Renal cortex interstitium (tissue), 11 donors: ENCODE measurements around the gene WTAP. TPM values are rescaled to one million over a fixed set of nuclear protein-coding genes. Genes with fewer than 3 reads are reported as not detected.
A peak's percentile ranks its signal among the peaks of the same experiment; 100 is the strongest.
"Not testable (repeated sequence)": the region's sequence is repeated elsewhere in the genome, so short reads cannot be mapped to it uniquely, and the experiment has no call there.

Source experiments
- DNase-seq, 11 donors: peaks; one replicate each; pipeline ENCODE4 v3.0.0-alpha.2; 2013; ENCODE audit warnings: low read depth in 9 of 11, low spot score in 4 of 11; ENCODE audit errors: extremely low read depth in 1 of 11
- polyA plus RNA-seq, 3 donors: library from polyadenylated mRNA; unstranded; fragments of 120-200 nt; gene quantifications; one replicate each; pipeline ENCODE4 v1.2.1, GENCODE V29; 2013; ENCODE audit not compliant: insufficient read length in 3 of 3

WTAP gene
- polyA plus RNA-seq, 3 donors, result 123 to 146 (median 125) TPM

- DNase-seq, result peak in 2 of 11 donors; percentile 9 to 35
Measured at GRCh38 chr6:159720708-159721107, 6.6 kb upstream of the WTAP start.

GRCh38 chr6:159721981-159722380, 5.3 kb upstream of the WTAP start:
- DNase-seq, result not testable (repeated sequence)

GRCh38 chr6:159722655-159723054, 4.7 kb upstream of the WTAP start:
- DNase-seq, result no peak

- no peak for DNase-seq
Measured at GRCh38 chr6:159723259-159723658, 4.0 kb upstream of the WTAP start.

GRCh38 chr6:159724778-159725177, 2.5 kb upstream of the WTAP start:
- DNase-seq, result no peak

GRCh38 chr6:159725208-159725607, 2.1 kb upstream of the WTAP start:
- not testable (repeated sequence) for DNase-seq

DNA sequence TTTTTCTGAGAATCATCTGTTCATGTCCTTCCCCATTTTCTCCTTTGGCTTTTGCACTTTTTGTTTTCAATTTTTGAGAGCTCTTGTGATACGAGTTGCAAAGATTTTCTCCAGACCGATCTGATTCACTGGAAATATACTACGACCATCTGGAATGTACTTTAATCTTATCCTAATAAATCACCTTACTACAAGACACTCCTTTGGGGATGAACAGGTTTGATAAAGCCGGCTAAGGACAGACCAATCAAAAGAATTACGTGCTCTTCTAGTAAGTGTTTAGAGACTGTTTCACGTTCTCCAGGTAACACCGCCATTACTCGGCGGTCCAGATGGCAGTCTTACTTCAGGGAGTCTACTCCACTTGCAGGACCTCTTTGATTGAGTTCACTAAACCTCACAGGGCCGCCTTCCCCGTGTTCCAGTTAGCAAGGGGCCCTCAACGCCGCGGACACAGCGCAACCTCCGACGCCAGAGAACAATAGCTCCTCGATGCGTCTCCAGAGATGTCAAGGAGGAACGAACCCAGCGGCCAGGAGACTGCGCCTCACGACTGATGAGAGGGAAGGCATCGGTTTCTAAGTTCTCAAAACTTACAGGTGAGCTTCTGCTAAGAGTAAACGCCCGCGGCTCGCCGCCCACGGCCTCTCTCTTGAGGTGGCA, 920 bp upstream of the WTAP start:
- peak in 1 of 11 donors; percentile 41 for DNase-seq

DNA sequence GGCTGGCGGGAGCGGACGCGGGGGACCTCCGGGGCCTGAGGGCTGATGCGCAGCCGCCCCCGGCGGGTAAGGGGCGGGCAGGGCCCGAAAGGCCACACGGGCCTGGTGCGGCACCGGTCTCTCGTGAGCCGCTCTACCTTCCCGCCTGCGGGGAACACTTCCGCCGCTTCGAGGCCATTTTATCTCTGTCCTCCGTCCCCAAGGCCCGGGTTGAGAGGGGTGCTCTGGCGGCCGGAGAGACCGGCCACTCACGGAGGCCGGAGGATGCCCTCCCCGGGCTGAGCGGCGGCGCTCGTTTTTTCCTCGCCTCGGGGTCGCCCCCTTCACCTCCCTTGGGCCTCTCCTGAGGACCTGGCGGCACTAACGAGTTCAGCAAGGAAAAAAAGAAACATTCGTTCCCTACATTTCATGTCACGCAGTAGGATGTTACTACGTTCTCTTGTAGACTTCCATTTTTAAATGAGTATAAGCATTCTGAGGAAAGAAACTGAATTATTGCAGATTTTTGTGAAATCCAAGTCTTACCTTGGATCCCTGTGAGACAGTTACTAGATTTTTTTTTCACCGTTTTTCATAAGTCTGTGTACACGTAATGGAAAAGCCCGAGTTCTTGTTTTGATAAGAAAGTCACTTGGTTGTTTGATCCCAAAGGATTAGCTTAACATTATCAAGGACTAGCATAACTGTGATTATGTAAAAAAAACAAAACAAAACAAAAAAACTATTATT, 575 bp downstream of the WTAP start:
- DNase-seq, result peak in 9 of 11 donors; percentile 27 to 49 (median 42)

GRCh38 chr6:159728531-159728964, 1.2 kb downstream of the WTAP start:
- peak in 1 of 11 donors; percentile 13 for DNase-seq

GRCh38 chr6:159729598-159730331, 2.5 kb downstream of the WTAP start:
- DNase-seq, result no peak

- no peak for DNase-seq
Measured at GRCh38 chr6:159730332-159730676, 3.0 kb downstream of the WTAP start.

DNA sequence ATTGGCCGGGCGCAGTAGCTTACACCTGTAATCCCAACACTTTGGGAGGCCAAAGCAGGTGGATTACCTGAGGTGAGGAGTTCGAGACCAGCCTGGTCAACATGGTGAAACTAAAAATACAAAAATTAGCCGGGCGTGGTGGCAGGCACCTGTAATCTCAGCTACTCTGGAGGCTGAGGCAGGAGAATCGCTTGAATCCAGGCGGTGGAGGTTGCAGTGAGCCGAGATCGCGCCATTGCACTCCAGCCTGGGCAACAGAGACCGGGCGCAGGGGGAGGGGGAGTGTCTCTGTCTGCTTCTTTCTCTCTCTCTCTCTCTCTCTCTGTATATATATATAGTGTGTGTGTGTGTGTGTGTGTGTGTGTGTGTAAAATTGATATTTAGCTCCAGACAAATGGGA, 5.2 kb downstream of the WTAP start:
- DNase-seq, result not testable (repeated sequence)

DNA sequence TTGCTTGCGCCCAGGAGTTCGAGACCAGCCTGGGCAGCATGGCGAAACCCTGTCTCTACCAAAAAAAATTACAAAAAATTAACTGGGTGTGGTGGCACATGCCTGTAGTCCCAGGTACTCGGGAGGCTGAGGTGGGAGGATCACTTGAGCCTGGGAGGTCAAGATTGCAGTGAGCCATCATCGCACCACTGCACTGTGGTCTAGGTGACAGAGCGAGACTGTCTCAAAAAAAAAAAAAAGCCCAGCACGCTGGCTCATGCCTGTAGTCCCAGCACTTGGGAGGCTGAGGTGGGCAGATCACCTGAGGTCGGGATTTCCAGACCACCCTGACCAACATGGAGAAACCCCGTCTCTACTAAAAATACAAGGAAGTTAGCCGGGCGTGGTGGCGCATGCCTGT, 6.1 kb downstream of the WTAP start:
- DNase-seq, result not testable (repeated sequence)

GRCh38 chr6:159736908-159737307, 9.6 kb downstream of the WTAP start:
- DNase-seq, result no peak

DNA sequence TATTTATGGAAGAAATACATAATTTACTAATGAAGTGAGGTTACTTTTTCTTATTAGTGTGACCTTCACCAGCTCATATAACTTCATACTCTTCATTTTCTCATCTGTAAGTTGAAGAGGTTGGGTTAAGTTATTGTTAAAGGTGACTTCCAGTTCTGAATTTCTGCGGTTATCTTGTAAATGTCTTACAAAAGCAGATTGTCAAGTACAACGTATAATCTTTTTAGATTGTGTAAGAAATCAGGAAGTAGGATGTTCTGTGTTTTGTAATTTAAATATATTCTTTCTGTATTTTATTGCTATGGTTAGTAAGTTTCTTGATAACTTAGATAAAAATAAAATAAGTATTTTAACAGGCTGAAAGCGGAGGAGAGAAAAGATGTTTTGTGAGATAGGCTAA, 12.0 kb downstream of the WTAP start:
- DNase-seq, result no peak

DNA sequence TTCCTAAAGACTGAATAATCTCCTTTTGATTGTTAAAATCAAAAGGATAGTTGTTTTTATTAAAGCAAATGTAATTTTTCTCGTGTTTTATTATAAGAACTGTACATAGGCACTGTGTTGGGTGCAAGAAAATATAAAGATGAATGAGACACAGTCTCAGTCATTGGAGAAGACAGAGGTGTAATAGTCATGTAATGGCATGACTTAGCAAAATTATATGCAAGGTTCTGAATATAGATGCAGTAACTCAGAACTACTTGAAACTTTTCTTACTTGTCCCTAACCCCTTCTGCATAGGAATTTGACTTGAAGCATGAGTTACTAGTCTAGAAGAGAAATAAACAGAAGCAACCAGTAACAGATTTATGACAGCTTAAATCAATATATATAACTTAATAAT, 14.9 kb downstream of the WTAP start:
- DNase-seq, result no peak

DNA sequence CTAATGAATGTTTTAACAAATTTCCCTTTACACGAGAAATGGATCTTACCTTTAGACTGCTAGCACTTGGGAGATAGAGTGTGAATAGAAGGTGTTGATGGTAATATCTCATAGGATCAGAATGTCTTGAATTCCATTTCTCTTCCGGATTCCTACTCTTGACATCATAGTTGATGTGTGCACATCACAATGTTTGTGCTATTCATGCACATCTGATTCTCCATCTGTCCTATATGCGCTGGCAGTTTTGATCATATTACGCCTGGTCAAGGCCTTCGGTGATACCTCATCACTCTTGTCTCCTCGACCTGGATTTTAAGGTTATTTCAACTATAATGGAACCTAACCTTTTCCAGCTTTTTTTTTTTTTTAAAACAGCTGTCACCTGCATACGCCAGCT, 17.8 kb downstream of the WTAP start:
- DNase-seq, result no peak

DNA sequence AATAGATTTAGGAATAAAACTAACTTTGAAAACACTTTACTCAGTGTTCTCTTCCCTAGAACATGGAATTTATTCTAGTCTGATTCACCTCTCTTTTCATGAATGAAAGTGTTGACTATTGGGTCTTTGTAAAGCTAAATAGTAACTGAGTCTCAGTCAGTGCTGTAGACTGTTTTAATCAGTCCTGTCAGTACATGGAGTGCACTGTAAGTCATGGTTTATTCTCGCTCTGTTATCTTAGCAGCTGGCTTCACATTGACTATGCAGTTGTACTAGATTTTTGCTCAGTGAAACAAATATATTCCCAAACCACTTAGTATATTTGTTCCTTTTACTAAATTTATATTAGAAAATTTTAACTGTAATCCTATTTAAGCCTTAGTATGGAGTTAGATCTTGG, 19.5 kb downstream of the WTAP start:
- no peak for DNase-seq

- DNase-seq, result not testable (repeated sequence)
Measured at GRCh38 chr6:159748127-159748526, 20.8 kb downstream of the WTAP start.

DNA sequence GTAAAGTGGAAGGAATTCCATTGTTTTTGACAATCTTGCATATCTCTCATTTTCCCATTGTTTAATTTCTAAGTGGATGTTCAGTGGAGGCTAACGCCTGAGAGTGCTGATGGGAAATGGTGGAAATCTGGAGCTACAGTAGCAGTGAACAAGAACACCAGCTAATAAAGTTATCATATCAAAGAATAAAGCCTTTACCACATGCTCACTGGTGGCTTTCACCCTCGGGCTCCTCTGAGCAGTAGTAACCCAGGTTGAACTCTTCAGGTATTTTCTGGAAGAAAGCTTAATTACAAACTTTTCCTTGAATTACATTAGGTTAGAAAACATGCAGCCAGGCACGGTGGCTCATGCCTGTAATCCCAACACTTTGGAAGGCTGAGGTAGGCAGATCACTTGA, 24.1 kb downstream of the WTAP start:
- DNase-seq, result no peak
